DMS79 (cell line): ENCODE results near the gene LMAN1L.
"Not testable (repeated sequence)": the region's sequence is repeated elsewhere in the genome, so short reads cannot be mapped to it uniquely, and the experiment has no call there.

ENCODE experiments used
- DNase-seq: peaks from one replicate; lab custom pipeline; 2025; lab: John Stamatoyannopoulos, UW

The LMAN1L gene

DNA sequence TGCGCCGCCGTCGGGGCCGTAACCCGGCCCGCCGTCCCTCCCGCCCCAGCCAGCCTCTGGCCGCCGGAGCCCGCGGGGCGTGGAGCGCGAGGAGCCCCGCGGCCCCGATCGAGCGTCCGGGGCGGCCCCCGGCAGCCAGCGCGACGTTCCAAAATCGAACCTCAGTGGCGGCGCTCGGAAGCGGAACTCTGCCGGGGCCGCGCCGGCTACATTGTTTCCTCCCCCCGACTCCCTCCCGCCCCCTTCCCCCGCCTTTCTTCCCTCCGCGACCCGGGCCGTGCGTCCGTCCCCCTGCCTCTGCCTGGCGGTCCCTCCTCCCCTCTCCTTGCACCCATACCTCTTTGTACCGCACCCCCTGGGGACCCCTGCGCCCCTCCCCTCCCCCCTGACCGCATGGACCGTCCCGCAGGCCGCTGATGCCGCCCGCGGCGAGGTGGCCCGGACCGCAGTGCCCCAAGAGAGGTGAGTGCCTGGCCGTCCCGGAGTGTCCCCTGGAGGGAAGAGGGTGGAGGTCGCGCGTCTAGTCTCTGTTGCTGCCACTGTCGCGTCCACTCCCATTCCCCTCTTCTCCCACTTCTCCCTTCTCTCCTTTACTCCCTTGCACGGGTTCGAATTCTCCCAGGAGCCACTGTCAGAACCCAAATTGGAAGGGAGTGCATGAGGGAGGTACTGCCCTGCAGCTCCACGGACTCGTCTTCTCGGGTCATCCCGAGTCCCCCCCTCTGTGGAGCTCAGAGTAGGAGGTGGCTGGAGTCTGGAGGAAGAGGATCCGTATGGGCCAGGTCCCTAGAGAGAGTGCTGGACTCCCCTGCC, 30.2 kb upstream of the LMAN1L start:
- no peak for DNase-seq

DNA sequence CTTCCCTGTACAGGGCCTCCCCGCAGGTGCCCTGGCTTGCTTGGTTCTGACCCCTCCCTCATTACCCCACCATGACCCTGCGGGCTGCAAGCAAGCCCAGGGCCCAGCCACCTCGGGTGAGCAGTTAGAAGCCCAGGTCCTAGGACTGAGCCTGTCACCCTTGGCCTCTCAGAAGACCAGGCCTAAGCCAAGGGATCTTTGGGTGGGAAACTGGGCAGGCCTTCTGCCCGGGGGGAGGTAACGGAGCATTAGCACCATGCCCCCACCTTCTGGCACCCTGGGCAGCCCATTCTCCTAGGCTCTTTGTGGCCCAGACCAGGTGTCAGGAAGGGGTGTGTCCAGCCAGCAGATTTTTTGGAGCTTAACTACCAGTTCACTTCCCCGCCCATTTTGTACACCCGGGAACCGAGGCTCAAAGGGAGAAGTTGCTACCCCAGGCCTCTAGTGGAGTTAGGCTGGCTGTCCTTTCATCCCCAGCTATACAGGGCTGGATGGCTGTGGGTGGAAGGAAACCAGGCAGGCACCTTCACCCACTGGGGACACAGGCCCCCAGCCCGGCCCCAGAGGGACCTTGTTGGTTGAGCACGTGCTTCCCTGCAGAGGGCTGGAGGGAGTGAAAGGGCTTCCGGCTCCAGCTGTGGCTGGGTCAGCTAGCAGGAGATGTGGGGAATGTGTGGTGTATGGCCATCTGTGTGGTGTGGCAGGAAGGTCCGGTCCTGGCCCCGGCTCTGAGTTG, 29.4 kb upstream of the LMAN1L start:
- no peak for DNase-seq

- no peak for DNase-seq
These were observed 28.8 kb upstream of the LMAN1L start for GRCh38 chr15:74783808-74784175.

- no peak for DNase-seq
These were observed 28.0 kb upstream of the LMAN1L start for GRCh38 chr15:74784426-74785193.

GRCh38 chr15:74785194-74786032, 27.2 kb upstream of the LMAN1L start:
- DNase-seq = no peak

DNA sequence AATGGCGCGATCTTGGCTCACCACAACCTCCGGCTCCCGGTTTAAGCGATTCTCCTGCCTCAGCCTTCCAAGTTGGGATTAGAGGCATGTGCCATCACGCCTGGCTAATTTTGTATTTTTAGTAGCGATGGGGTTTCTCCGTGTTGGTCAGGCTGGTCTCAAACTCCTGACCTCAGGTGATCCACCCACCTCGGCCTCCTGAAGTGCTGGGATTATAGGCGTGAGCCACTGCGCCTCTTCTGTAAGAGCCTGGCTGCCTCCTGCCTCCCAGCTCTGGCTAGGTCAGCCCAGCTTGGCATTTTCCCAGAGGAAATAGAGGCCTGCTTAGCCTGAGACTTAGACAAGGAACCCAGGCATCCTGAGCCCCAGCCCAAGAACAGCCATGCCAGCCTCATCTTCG, 26.6 kb upstream of the LMAN1L start:
- not testable (repeated sequence) for DNase-seq

DNA sequence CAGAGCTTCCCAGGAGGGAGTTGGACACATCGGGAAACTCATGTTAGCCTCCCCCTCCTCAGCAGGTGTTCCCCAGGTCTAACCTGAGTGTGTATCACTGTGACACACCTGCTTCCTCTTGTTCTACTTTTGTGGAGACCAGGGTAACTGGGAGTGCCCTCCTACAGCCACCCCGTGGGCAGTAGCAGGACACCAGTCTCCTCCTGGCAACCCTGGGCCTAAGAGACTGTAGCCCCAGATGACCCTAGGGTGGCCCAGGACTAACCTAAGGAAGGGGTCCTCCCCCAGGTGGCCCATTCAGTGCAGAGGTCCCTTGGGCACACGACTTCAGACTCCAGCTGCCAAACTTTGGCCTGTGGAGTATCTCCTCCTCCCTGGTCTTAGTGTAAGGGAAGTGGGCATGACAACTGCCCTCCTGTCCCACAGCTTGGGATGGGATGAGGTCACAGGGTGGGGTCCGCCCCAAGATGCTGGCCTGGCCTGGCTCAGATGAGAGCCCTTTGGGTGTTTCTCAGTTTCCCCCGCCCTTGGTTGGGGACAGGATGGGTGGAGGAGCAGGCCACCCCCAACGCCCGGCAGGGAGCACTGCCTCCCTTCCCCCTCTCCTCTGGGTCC, 26.0 kb upstream of the LMAN1L start:
- DNase-seq = no peak

DNA sequence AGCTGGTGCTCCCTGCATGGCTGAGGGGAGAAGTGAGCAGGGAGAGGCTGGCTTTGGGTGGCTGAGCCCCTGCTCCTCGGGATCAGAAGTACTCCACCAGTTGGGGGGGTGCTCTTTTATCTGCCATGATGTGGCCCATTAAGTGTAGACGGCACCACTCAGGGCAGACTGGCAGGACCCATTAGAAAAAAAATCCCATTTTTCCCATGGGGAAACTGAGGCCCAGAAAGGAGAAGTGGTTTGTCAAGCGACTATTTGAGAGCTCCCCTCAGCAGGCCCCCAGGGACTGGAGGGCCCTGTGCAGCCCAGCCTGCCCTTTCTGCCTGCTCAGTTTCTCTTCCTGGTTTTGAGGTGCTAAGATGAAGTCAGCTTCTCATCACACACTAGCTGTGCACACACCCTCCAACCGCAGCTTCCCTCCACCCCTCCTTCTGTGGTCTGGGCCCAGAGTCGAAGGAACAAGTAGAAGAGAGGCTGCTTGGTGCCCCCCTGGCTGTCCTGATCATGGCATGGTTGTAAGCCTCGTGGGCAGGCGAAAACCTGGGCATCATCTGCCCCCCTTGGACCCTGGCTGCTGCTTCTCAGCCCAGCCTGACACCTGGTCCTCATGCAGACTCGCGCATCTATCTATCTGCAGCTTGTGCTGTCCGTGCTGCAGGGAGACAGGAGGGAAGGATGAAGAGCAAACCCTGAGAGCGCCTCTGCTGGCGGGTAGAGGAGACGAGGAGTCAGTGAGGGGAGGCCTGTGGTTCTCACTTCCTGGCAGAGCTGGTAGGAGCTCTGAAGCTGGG, 25.2 kb upstream of the LMAN1L start:
- no peak for DNase-seq

- no peak for DNase-seq
These were observed 24.5 kb upstream of the LMAN1L start for GRCh38 chr15:74788042-74788682.

- no peak for DNase-seq
These were observed 23.9 kb upstream of the LMAN1L start for GRCh38 chr15:74788683-74789151.

DNA sequence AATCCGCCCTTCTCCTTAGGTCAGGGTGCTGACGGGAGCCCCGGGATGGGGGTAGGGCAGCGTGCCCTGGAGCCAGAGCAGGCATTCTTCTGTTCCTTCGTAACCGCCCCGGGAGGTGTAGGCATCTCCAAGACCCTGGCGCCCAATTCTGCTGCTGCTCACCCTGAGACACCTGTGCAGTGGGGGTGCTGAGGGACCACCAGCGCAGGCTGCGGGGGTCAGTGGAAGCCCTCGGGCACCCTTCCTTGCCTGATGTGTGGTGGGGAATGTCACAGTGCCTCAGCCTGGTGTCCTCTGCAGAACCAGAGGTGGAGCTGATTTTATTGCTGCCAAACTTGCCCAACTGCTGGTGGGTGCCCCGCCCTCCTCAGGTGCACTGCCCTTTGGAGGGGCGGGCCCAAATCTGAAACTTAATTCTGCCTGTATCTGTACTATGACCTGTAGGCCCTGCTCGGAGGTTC, 23.4 kb upstream of the LMAN1L start:
- no peak for DNase-seq

GRCh38 chr15:74789741-74790079, 22.9 kb upstream of the LMAN1L start:
- no peak for DNase-seq

DNA sequence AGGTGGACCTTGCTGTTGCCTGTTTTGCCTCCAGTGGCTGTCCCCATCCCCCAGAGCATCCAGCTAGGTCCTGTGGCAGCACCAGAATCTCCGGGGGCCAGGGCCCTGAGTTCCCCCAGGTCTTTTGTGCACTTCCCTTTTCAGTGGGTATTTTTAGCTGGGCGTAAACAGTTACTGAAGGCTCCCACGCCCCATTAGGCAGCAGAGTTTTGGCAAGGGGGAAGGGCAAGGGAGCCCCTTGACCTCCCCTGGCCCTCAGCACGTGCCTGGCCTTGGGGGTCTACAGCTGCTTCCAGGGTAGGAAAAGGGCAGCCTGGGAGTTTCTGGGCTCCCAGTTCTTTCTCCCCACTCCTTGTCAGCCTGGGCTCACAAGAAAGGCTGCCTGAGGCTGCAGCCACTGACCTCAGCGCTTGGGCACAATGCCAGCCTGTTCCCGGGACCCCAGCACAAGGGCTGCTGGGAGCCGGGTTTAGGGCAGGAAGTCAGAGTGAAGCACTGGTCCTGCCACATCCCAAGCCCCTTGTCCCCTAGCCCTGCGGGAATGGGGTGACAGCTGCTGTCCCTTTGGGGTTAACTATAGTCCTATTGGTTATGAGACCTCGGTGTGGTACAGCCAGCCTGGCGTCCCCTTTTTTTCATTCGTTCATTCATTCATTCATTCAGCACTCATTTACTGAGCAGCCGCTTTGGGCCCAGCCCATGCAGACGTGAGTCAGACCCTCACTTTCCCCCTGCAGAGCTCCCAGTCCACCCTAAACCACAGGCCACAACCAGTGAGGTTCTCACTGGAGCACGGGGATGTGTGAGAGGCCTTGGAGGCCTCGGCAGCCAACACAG, 22.3 kb upstream of the LMAN1L start:
- no peak for DNase-seq

DNA sequence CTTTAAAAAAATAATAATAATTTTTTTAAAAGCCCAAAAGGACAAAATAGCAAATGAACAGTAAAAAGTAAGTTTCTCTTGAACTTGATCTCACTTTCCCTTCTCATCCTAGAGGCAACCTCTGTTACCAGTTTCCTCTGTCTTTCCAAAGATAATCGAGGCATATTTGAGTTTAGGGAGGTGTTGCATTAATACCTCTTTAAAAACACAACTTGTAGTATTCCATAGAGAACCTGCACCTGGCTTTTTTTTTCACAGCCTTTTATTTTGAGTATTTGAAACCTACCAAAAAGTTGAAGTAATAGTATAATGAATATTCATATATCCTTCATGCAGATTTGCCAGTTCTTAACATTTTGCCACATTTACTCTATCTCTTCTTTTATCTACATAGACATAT, 21.6 kb upstream of the LMAN1L start:
- no peak for DNase-seq

DNA sequence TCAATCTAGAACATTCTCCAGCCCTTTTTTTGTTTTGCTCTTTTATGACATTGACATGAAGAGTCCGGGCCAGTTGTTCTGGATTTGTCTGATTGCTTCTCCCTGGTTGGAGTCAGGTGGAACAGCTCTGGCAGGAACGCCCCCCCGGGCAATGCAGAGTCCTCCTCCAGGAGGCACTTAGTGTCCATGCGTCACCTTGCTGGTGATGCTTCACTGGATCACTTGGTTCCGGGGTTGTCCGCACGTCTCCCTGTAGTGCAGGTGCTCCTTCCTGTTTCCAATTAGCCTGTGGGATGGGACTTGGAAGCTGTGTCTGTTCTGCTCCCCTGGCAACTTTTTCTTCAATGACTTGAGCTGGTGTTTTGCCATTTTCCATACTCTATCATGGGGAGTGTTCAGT, 21.0 kb upstream of the LMAN1L start:
- no peak for DNase-seq

DNA sequence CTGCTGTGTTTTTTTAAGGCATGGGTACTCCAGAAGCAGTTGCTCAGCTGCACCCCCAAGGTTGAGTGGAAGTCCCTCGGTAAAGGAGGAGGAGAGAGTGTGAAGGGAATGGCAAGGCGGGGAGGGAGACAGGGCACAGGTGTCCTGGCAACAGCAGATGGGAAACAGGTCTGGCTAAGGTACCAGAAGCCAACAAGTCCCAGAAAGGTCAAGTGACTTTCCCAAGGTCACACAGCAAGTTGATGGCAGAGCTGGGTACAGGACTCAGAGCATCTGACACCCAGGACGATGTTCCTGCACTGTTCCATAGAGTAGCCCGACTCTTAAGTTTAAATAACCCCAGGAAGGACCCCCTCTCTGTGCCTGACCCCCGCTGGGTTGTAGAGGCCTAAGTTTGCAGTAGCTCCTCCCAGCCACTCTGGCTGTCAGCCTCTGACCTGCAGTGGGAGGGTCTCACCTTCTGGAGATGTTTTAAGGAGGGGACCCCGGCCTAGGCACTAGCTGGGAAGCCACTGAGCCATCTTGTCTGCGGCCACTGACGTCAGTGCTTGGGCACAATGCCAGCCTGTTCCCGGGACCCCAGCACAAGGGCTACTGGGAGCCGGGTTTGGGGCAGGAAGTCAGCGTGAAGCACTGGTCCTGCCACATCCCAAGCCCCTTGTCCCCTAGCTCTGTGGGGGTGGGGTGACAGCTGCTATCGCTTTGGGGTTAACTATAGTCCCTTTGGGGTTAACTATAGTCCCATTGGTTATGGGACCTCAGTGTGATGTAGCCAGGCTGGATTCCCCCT, 20.2 kb upstream of the LMAN1L start:
- DNase-seq = no peak

GRCh38 chr15:74793135-74794028, 19.3 kb upstream of the LMAN1L start:
- no peak for DNase-seq
